Middle frontal gyrus (tissue), 1 donor: ENCODE measurements around the gene BPIFB2.
"Not testable (repeated sequence)": the region's sequence is repeated elsewhere in the genome, so short reads cannot be mapped to it uniquely, and the experiment has no call there.

Source experiments
- DNase-seq: peaks from one replicate; pipeline ENCODE4 v3.0.0-alpha.2; 2015; ENCODE audit warnings: low spot score; ENCODE audit errors: extremely low spot score

BPIFB2 gene

GRCh38 chr20:33034901-33035492 lies 27.5 kb downstream of the BPIFB2 start:
- no peak for DNase-seq

DNA sequence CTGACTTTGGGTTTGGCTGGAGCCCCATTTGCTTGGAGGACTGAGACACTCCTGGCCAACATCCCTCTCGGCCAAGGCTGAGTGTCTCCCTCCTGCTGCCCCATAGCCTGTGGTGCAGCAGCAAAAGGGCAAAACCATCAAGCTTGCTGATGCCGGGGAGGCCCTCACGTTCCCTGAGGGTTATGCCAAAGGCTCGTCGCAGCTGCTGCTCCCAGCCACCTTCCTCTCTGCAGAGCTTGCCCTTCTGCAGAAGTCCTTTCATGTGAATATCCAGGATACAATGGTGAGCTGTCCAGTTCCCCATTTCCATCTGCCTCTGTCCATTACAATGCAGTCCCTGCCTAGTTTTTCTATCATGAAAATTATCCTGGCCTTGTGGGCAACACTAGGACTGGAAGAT lies 30.0 kb downstream of the BPIFB2 start:
- no peak for DNase-seq

DNA sequence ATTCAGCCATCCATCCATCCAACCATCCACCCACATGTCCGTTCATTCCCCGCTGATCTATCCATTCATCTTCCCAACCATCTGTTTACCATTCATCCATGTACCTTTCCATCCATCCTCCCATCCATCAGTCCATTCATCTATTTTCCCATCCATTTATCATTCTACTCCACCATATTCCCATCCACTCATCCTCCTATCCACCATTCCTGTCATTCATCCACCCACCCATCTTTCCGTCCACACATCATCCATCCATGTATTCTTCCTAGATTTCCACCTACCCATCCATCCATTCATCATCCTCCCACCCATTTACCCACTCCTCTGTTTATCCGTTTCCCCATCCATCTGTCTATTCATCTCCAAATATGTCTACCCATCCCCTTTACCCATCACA lies 30.7 kb downstream of the BPIFB2 start:
- DNase-seq, result no peak

DNA sequence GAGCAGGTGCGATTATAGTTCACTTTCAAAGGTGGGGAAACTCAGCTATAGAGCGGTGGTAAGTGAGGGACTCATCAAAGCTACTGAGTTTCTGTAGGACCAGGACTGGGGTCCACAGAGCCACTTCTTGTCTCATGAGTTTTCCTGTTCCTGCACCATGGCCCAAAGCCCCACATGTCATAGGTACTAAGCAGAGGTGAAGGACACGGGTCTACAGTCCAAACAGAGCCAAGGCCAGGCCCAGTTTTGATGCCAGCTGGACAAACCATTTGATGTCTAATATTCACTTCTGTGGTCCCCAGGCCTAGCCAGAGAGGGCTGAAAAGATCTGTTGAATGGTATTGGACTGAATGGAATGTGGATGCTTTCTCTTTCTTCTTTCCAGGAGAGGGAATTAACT lies 34.9 kb downstream of the BPIFB2 start:
- no peak for DNase-seq

DNA sequence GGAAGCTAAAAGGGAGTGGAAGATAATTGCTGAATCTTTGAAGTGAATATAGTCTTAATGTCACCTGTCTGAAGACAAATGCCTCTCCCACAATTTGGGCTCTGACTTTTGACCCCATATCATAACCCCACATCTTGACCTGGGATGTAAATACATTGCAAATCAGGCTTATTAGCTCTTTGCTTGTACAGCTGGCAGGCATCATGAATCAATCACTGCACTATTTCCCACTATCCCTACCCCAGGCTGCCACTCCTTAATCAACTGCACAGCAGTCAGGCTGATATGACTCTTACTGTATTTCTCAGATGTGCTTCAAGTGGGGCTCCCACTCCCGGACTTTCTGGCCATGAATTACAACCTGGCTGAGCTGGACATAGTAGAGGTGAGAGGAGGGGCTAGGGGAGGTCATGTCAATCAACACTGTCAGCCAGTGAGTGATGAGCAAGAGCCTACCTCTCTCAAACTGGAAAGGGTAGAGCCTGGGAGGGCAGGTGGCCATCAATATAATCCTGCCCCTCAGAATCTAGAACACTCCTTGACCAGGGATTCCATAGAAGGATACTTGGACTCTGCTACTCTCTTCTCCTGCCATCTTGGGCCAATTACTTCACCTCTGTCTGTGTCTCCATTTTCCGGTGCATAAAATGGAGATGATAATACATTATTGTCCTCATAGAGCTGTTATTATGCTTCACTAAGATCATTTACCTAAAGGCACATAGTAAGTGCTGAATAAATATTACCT lies 35.7 kb downstream of the BPIFB2 start:
- no peak for DNase-seq

- no peak for DNase-seq
Observed at GRCh38 chr20:33043731-33044181, 36.3 kb downstream of the BPIFB2 start.

DNA sequence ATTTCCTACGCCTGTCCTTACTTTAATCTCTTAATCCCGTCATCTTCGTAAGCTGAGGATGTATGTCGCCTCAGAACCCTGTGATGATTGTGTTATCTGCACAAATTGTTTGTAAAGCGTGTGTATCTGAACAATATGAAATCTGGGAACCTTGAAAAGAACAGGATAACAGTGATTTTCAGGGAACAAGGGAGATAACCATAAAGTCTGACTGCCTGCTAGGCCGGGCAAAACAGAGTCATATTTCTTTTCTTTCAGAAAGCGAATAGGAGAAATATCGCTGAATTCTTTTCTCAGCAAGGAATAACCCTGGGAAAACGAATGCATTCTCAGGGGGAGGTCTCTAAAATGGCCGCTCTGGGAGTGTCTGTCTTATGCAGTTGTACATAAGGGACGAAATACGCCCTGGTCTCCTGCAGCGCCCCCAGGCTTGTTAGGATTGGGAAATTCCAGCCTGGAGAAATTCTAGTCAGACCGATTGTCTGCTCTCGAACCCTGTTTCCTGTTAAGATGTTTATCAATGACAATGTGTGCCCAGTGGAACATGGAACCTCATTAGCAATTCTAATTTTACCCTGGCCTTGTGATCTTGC lies 37.7 kb downstream of the BPIFB2 start:
- not testable (repeated sequence) for DNase-seq

DNA sequence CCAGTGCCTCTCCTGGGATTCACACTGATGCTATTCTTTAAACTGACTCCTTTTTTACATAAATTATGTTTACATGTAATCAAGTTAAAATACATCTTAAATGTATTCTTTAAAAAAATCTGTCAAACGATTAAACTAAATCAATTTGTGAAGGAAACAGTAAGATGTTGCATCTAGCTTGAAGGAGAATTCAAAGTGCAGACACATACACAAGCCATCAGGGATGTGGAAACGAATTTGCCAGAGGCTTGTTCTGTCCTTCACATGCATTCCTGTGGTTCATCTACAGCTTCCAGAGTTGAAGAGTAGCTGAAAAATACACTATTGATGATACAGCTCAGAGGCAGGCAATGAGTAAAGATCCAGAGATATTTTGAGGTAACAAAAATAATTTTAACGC lies 38.9 kb downstream of the BPIFB2 start:
- no peak for DNase-seq

- no peak for DNase-seq
Observed at GRCh38 chr20:33051333-33051732, 43.8 kb downstream of the BPIFB2 start.

DNA sequence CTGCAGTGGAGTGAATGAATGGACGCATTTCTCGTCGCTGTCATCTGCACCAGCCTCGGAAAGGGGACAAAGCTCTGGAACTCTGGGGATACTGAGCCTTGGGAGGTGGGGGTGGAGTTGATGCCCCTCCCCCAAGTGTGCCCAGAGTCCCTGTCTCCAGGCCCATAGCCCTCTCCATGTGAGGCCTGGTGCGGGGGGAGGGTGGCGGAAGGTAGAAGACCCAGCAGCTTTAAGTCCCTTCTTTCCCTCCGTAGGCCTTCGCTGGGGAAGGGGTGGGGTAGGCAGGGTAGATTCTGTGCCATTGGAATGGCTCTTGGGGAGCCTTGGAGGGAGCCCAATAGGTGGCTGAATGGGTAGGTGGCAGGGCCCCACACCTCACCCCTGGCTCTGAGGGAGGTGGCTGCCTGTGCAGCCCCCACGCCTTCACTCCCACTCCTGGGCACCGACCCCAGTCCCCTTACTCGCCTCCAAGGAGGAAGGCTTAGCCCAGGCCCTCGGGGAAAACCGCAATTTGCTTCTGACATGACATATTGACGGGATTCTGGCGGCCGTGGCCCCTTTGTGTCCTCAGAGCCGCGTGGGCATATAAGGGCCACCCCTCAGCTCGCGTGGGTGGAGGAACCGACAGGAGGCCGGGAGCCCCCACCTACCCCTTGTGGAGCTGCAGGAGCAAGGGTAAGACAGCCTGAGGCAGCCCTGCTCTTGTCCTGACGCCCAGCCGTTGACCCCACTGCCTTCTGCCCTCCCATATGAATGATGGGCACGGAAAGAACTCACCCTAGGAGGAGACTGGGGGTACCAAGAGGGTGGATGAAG lies 46.0 kb downstream of the BPIFB2 start, which contains the start of gene BPIFB3:
TSS of gene BPIFB3 (plus strand) at position 613 of the 816 bp plus-strand sequence. CDS start 1,533 bp downstream, outside the sequence.
- DNase-seq, result no peak

DNA sequence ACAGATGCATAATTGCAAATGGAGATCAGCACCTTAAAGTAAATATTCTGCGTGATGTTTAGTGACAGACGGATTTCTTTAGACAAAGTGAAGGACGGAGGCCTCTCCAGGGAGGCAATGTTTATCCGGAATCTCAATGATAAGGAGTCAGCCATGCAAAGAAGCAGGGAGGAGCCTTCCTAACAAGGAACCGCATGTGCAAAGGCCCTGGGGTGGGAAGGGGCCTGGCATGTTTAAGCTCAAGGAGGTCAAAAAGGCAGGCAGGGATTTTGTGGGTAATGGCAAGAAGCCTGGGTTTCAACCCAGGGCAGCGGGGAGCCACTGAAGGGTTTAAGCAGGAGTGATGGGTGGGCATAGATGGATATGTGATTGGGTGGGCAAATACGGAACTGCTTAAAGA lies 46.9 kb downstream of the BPIFB2 start:
- DNase-seq, result no peak

- no peak for DNase-seq
Observed at GRCh38 chr20:33054791-33055190, 47.3 kb downstream of the BPIFB2 start.

DNA sequence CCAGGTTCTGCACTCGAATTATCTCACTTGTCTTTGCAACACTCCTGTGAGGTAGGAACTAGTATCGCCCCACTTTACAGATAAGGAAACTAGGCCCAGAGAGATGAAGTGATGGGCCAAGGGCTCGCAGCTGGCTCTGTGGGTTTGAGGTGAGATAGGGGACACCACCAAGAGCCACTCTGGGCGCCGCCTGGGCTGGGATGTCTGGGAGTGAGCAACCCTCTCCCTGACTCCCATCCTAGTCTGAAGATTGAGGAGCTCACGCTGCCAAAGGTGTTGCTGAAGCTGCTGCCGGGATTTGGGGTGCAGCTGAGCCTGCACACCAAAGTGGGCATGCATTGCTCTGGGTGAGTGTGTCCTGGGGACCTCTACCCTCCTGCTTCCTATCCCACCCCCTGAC lies 51.6 kb downstream of the BPIFB2 start:
- DNase-seq, result no peak

- DNase-seq, result no peak
Observed at GRCh38 chr20:33059741-33060390, 52.4 kb downstream of the BPIFB2 start.

DNA sequence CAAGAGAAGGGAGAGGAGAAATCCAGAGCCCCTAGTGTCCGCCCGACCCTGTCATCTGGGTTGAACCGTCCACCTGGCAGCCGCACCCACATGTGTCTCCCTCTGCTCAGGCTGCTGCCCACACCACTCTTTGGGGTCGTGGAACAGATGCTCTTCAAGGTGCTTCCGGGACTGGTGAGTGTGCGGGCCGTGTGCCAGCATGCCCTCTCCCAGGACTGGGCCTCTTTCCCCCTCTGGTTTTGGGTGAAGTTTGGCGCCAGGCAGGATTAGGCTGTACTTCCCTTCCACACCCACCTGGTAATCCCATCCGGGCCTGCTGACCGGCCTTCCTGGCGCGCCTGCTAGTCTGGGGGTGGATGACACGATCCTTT lies 54.1 kb downstream of the BPIFB2 start:
- no peak for DNase-seq

- no peak for DNase-seq
Observed at GRCh38 chr20:33062105-33062824, 54.8 kb downstream of the BPIFB2 start.

GRCh38 chr20:33062825-33063149 lies 55.3 kb downstream of the BPIFB2 start:
- DNase-seq, result no peak

- no peak for DNase-seq
Observed at GRCh38 chr20:33063271-33063670, 55.8 kb downstream of the BPIFB2 start.

DNA sequence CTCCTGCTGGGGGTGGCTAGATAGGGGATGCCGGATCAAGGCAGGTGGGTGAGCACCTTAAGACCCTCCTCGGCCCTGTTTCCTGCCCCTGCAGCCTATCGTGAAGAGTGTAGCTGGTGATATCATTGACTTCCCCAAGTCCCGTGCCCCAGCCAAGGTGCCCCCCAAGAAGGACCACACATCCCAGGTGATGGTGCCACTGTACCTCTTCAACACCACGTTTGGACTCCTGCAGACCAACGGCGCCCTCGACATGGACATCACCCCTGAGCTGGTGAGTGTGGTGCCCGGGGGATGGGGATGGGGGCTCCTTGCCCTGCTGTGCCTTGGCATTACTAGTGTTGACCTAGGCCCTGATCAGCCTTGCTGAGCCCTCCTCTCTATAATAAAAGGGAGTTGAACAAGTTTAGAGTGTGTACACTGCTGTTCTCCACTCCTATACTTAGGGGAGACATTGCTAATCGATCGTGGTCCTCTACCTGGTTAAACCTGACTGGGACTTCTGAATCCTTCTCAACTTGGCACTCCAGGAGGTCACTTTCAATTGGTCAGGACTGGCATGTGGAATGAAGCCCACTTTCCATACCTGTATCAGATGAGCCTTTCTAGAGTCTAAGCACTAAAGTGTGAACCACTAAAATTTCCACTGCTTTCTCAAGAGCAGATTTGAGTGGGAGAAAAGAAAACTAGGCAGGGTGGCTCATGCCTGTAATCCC lies 57.2 kb downstream of the BPIFB2 start:
- DNase-seq, result no peak

- DNase-seq, result no peak
Observed at GRCh38 chr20:33065785-33066184, 58.3 kb downstream of the BPIFB2 start.
